Hepatic stellate cell (primary cell): Measurements from ENCODE around the gene CABLES2.

ENCODE experiments used
- DNase-seq: peaks from one replicate; pipeline ENCODE4 v3.0.0; 2011; ENCODE audit warnings: low spot score

The CABLES2 gene

GRCh38 chr20:62372042-62372993 is 34.8 kb downstream of the CABLES2 start:
- no peak for DNase-seq

- DNase-seq: no peak
These were observed 35.5 kb downstream of the CABLES2 start for GRCh38 chr20:62371588-62372041.

DNA sequence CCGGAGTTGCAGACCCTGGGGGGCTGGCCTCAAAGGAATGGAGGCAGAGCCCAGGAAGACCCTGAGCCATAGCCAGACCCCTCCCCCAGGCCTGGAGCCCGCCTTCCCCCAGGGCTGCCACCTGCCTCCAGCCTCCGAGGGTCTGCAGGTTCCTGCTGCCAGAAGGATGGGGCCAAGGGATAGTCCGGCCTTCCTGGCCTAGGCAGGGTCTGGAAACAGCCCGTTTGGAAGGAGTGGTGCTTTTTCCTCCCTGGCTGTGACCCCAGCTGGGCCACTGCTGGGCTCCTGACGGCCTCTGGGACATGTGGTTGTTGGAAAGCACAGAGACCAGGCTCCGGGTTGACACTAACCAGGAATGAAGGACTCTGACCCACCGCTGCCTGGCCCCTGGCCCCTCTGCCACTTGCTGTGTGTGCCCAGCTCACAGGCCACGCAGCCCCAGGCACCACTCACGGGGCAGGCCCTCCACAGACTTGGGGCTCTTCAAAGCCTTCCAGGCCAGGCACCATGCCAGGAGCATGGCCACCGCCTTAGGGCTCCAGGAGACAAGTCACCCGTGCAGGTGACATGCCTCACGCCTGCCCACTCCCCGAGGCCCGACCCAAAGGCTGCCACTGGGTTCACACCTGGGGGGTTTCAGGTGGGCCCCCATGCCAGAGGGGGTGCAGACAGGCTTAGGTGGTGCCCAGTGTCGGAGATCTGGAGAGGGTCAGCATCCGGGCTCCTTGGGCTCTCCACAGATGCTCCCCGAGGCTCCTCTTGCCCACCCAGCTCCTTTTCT is 36.1 kb downstream of the CABLES2 start:
- no peak for DNase-seq

DNA sequence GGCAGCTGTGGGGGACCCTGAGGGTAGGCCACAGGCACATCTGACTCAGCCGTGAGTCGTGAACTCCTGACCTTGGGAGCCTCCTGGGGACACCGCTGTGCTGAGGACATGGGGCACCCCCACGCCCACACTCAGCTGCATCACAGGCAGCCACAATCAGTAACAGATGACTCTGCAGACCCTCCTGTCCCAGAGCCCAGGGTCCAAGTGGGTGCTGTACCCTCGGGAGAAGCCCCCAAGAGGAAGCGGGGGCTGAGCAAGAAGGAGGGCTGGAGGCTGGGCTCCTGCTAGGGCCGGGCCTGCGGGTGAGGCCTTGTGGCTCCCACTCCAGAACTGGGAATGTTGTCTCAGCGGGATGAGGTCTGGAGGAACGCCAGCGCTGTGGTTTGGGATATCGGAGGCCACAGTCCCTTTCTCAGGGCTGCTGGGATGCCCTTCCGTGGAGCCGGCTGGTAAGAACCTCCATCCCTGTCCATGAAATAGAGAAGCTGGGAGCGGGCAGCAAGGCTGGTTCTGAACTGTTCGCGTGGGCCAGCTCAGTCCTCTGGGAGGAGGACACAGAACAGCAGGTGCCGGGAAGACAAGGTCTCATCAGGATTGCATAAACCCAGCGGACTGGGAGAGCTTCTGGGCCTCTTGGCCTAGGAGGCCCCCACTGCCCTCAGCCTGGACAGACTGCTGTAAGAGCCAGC is 36.8 kb downstream of the CABLES2 start:
- peak; percentile 96 for DNase-seq

DNA sequence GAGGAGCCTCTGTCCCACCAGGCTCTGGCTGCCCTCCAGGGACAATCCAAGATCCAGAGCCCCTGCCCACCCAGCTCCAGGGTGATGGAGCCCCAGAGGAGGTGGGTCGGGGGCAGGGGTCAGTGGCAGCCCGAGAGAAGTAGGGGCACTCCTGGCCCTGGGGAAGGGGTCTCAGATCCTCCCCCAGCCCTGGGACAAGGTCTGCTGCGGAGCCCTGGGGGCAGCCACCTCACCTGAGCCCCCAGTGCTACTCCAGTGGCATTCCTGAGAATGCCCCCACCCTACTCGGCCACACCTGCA is 37.3 kb downstream of the CABLES2 start:
- no peak for DNase-seq

DNA sequence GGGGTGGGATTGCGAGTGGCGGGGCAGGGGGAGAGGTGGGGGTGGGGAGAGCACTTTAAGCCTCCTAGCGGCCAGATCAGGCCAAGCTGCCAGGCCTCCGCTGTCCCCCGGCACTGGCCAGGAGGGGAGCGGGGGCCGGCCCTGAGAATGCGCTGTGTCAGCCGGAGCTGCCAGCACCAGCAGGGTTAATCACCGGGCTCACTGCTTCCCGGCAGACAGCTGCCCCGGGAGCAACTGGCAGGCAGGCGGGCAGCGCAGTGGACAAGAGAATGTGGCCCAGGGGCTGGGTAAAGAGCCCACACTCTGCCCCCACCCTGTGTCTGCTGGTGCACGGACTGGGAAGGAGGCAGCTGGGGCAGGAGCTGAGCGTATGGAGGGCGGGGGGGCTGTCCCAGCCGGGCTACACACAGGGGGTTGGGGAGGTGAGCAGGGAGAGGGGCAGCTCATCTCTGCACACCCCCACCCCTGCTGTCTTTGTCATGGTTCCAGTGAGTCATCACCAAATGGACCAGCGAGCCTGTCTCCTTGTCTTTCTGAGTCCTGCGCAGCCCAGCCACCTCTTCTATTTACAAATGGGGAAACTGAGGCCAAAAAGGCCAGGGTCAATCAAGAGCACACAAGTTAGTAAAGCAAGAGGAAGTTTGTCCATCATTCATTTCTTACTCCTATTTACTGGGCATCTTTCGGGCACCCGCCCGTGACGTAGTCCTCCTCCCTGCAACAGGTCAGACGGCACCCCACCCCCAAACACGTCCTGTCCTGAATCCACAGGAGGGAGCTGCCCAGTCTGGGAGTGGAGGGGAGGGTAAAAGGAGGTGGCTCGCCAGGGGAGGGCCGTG is 37.9 kb downstream of the CABLES2 start:
- DNase-seq: peak; percentile 81

DNA sequence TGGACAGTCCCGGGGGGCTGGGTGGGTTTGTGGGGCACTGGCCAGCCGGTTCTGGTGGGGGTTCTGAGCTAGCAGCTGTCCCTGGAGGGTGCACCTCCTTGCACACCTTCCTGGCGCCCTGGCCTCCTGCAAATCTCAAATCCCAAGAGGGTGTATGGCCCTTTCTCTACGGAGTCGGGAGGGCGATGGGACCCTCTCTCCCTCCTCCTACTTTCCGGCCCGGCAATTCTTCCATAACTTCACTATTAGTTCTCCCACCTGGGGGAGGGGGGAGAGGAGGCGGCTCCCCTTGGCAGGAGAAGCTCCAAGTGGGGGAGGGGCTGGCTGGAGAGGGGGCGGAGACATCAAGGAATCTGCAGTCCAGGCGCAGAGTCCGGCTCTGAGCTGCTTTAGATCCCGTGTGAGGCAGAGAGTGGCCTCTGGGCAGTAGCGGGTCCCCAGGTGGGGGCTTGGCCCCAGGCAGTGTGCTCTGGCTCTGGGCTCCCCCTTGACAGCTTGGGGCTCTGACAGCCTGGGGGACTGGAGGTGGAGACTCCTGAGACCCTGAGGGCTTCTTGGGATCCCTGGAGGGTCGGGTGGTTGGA is 38.6 kb downstream of the CABLES2 start:
- no peak for DNase-seq

DNA sequence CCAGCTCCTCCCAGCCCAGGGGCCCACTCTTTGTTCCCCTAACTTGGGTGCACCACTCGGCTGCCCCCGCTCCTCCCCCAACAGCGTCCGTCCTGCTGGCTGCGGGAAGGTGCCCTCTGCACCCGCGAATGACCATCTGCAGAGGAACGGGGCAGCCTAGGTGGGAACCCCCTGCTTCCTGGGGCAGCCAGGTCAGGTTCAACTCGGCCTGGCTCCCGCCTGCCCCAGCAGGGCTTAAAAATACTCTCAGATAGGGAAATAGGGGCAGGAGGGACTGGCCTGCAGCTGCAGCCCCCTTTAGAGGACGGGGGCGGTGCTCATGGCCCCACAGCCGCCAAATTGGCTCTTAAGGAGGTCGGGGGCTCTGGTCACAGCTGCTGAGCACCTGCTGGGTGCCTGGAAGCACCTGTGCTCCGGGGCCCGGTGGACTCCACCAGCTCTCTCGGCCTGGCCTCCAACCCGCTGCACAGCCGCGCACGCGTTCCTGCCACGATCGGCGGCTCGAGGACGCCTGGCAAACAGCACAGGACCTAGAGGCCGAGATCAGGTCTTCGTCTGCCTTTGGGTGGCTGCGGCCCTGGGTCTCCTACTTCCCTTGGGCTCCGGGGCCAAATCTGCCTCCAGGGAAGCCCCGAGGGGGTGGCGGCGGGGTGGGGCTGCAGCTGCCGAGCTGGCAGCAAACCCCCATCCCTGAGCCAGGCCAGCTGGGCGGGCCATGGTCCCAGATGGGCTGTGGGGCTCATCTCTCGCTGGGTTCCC is 39.3 kb downstream of the CABLES2 start:
- no peak for DNase-seq

GRCh38 chr20:62367136-62367632 is 39.9 kb downstream of the CABLES2 start, which contains the start of gene LAMA5:
Gene LAMA5, minus strand, starts transcription at chr20:62367312. Its CDS starts 67 bp downstream, at chr20:62367245.
- peak; percentile 75 for DNase-seq

DNA sequence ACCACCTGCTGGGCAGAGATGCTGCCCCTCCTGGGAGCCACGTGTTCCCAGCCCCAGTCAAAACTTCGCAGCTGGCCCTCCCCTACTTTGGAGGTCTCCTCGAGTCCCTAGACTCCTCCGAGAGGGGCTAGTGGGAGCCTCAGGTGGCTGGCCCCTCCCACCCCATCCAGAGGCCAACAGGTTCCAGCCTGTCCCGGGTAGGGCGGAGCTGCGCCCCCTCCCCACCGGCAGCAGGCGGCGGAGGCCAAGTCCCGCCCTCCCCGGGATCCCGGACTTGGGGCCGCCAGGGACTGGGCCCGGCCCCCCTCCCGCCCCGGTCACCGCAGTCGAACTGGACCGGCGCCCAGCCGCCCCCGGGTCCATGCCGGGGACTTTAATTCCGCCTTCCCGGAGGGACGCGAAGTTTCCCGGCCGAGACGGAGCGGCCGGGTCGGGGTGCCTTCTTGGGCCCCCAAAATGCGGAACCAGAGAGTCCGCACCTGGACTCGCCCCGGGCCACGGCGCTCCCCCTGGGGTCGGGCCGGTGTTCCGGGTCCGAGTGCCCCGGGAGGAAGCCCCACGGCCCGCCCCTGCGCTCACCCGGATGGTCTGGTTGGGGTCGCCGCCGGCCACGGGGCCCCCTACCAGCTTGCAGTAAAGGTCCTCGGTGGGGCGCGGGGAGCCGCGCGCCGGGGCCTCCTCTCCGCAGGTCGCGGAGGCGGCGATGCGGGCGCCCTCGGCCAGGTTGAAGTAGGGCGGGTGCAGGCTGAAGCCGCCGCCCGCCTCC is 40.5 kb downstream of the CABLES2 start:
- no peak for DNase-seq

- no peak for DNase-seq
These were observed 41.2 kb downstream of the CABLES2 start for GRCh38 chr20:62365814-62366369.

GRCh38 chr20:62364911-62365736 is 42.0 kb downstream of the CABLES2 start:
- DNase-seq: no peak

- DNase-seq: peak; percentile 82
These were observed 42.9 kb downstream of the CABLES2 start for GRCh38 chr20:62363920-62364851.

- no peak for DNase-seq
These were observed 43.8 kb downstream of the CABLES2 start for GRCh38 chr20:62362991-62363919.

- DNase-seq: no peak
These were observed 44.5 kb downstream of the CABLES2 start for GRCh38 chr20:62362590-62362940.
